HTR-8/SVneo (cell line): Measurements from ENCODE around the gene SULT1A2.
A peak's percentile ranks its signal among the peaks of the same experiment; 100 is the strongest.
"Not testable (repeated sequence)": the region's sequence is repeated elsewhere in the genome, so short reads cannot be mapped to it uniquely, and the experiment has no call there.

Source experiments
- DNase-seq: peaks from one replicate; pipeline ENCODE4 v3.0.0; 2011; ENCODE audit warnings: low spot score, mixed read lengths; ENCODE audit not compliant: insufficient read length
- FAIRE-seq: peaks from 2 replicates; lab custom pipeline; 2011; peaks lifted over from hg19 to GRCh38; lab: Jason Lieb, UNC

SULT1A2 gene

GRCh38 chr16:28610595-28611191 lies 13.8 kb upstream of the SULT1A2 start:
- no peak for FAIRE-seq
- DNase-seq, result no peak

- DNase-seq (no peak), FAIRE-seq (no peak)
Observed at GRCh38 chr16:28609631-28610594, 13.1 kb upstream of the SULT1A2 start, which contains the start of gene SULT1A1. SULT1A1 (minus strand) TSS chr16:28610044; CDS start chr16:28608855, 1,189 bp downstream.

- DNase-seq, FAIRE-seq: not testable (repeated sequence)
Observed at GRCh38 chr16:28608867-28609596, 12.2 kb upstream of the SULT1A2 start.

- DNase-seq, FAIRE-seq: not testable (repeated sequence)
Observed at GRCh38 chr16:28608496-28608808, 11.6 kb upstream of the SULT1A2 start.

GRCh38 chr16:28607681-28608495 lies 11.0 kb upstream of the SULT1A2 start:
- not testable (repeated sequence) for FAIRE-seq, DNase-seq

- DNase-seq (no peak), FAIRE-seq (no peak)
Observed at GRCh38 chr16:28607116-28607623, 10.3 kb upstream of the SULT1A2 start.

GRCh38 chr16:28606291-28607115 lies 9.7 kb upstream of the SULT1A2 start:
- DNase-seq (no peak), FAIRE-seq (no peak)

- FAIRE-seq (no peak), DNase-seq (no peak)
Observed at GRCh38 chr16:28604186-28604565, 7.3 kb upstream of the SULT1A2 start.

GRCh38 chr16:28603381-28604185 lies 6.7 kb upstream of the SULT1A2 start:
- FAIRE-seq (no peak), DNase-seq (no peak)

- FAIRE-seq (no peak), DNase-seq (no peak)
Observed at GRCh38 chr16:28602529-28602928, 5.7 kb upstream of the SULT1A2 start.

- not testable (repeated sequence) for FAIRE-seq, DNase-seq
Observed at GRCh38 chr16:28602062-28602461, 5.2 kb upstream of the SULT1A2 start.

- DNase-seq, FAIRE-seq: not testable (repeated sequence)
Observed at GRCh38 chr16:28601589-28601988, 4.7 kb upstream of the SULT1A2 start.

- DNase-seq, FAIRE-seq: not testable (repeated sequence)
Observed at GRCh38 chr16:28600965-28601364, 4.1 kb upstream of the SULT1A2 start.

GRCh38 chr16:28599377-28600285 lies 2.8 kb upstream of the SULT1A2 start:
- FAIRE-seq, DNase-seq: not testable (repeated sequence)

- DNase-seq (peak; percentile 25), FAIRE-seq (no peak)
Observed at GRCh38 chr16:28597692-28598261, 927 bp upstream of the SULT1A2 start.

- FAIRE-seq (no peak), DNase-seq (no peak)
Observed at GRCh38 chr16:28596115-28596630, 677 bp downstream of the SULT1A2 start.
